HepG2 (cell line): ENCODE measurements around the gene COL9A3. TPM values are rescaled to one million over a fixed set of nuclear protein-coding genes. Genes with fewer than 3 reads are reported as not detected.
A peak's percentile ranks its signal among the peaks of the same experiment; 100 is the strongest.

Experiments used
- E2F1 ChIP-seq: sonication (generic); formaldehyde crosslinking; IDR thresholded peaks from 2 replicates; pipeline ENCODE4 v1.5.0; 2020; ENCODE audit warnings: missing genetic modification reagents
- FOXO4 ChIP-seq: sonication (generic); formaldehyde crosslinking; conservative IDR thresholded peaks from 2 replicates; pipeline ENCODE4 v1.8.1; 2023; ENCODE audit warnings: missing genetic modification reagents
- GPN1 ChIP-seq: sonication (generic); formaldehyde crosslinking; IDR thresholded peaks from 2 replicates; pipeline ENCODE4 v1.5.1; 2020; ENCODE audit warnings: missing genetic modification reagents, borderline replicate concordance
- SIX4 ChIP-seq: sonication (generic); formaldehyde crosslinking; IDR thresholded peaks from 2 replicates; pipeline ENCODE4 v1.4.0; 2020; ENCODE audit warnings: missing genetic modification reagents
- ZBTB38 ChIP-seq: sonication (generic); formaldehyde crosslinking; IDR thresholded peaks from 2 replicates; pipeline ENCODE4 v1.5.1; 2020; ENCODE audit warnings: mild to moderate bottlenecking, missing genetic modification reagents
- ZNF280D ChIP-seq: sonication (generic); formaldehyde crosslinking; IDR thresholded peaks from 2 replicates; pipeline ENCODE4 v1.5.1; 2020; ENCODE audit warnings: mild to moderate bottlenecking, missing genetic modification reagents
- polyA plus RNA-seq, 8 experiments: library from polyadenylated mRNA; depleted of rRNA in 3 of 8; stranded (reverse) in 7 of 8; unstranded in 1 of 8; fragments of >200 nt; fragmentation: Illumina TruSeq in 4 of 8; extraction: Trizol in 4 of 8; gene quantifications; 2 replicates each; pipeline versions ENCODE4 v1.2.1 to v1.2.3, GENCODE V29; 2011 to 2016; ENCODE audit warnings: low read depth in 4 of 8, missing spikeins in 1 of 8, mixed read lengths in 1 of 8; ENCODE audit not compliant: insufficient read depth in 1 of 8
- total RNA-seq, 5 experiments: library from RNA; depleted of rRNA; stranded (reverse); fragments of >200 nt; fragmentation: Illumina TruSeq; extraction: Trizol; gene quantifications; 2 replicates each; pipeline ENCODE4 v1.2.3, GENCODE V29; 2016; ENCODE audit warnings: low read depth in 1 of 5
- TF ChIP-seq, protein P1 (sequence below), 2 experiments: sonication (generic) in 1 of 2; formaldehyde crosslinking in 1 of 2; IDR thresholded peaks; 2 replicates each; pipeline versions ENCODE4 v1.6.1 to v1.9.0; 2014 to 2022; ENCODE audit warnings: antibody characterized with exemption in 1 of 2, borderline replicate concordance in 1 of 2, inconsistent platforms in 1 of 2, low read depth in 1 of 2, missing genetic modification reagents in 1 of 2

COL9A3 gene
- total and polyA plus RNA-seq, 2 of the 13 experiments (the other 11 are each of a cell fraction or from before 2014, with no cell fraction given) = 155 to 204 TPM

GRCh38 chr20:62820208-62820961 is 3.5 kb downstream of the COL9A3 start (continued):
- TF ChIP-seq, protein P1, sequence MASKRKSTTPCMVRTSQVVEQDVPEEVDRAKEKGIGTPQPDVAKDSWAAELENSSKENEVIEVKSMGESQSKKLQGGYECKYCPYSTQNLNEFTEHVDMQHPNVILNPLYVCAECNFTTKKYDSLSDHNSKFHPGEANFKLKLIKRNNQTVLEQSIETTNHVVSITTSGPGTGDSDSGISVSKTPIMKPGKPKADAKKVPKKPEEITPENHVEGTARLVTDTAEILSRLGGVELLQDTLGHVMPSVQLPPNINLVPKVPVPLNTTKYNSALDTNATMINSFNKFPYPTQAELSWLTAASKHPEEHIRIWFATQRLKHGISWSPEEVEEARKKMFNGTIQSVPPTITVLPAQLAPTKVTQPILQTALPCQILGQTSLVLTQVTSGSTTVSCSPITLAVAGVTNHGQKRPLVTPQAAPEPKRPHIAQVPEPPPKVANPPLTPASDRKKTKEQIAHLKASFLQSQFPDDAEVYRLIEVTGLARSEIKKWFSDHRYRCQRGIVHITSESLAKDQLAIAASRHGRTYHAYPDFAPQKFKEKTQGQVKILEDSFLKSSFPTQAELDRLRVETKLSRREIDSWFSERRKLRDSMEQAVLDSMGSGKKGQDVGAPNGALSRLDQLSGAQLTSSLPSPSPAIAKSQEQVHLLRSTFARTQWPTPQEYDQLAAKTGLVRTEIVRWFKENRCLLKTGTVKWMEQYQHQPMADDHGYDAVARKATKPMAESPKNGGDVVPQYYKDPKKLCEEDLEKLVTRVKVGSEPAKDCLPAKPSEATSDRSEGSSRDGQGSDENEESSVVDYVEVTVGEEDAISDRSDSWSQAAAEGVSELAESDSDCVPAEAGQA (IDR thresholded peaks at IDR 0.05; ENCODE audit: low read depth) = no peak
- TF ChIP-seq, protein P1 (CRISPR knock-in tag; IDR thresholded peaks at IDR 0.05; ENCODE audit: borderline replicate concordance) = no peak
- TF ChIP-seq ZBTB38 (CRISPR knock-in tag) (0 out of 2 replicates have a peak, but pooled peaks have one; percentile 32), FOXO4 (CRISPR knock-in tag) (no peak), GPN1 (no peak), E2F1 (CRISPR knock-in tag) (no peak), SIX4 (no peak), ZNF280D (CRISPR knock-in tag) (no peak)
